Hepatocyte (in vitro differentiated cells): ENCODE measurements around the gene CEACAM21. TPM values are rescaled to one million over a fixed set of nuclear protein-coding genes. Genes with fewer than 3 reads are reported as not detected.

Experiments used
- DNase-seq: peaks from one replicate; pipeline ENCODE4 v3.0.0-alpha.2; 2016; ENCODE audit warnings: low spot score
- H2AFZ ChIP-seq: fragments of 200-600 bp; sonication (generic); 2 replicates; pipeline ENCODE4 v1.6.0; 2016; ENCODE audit warnings: antibody characterized with exemption, mild to moderate bottlenecking
- H3K27ac ChIP-seq: fragments of 200-600 bp; sonication (generic); 2 replicates; pipeline ENCODE4 v1.5.1; 2016; ENCODE audit warnings: mild to moderate bottlenecking
- H3K27me3 ChIP-seq: fragments of 200-600 bp; sonication (generic); 2 replicates; pipeline ENCODE4 v1.6.1; 2016
- H3K36me3 ChIP-seq: fragments of 200-600 bp; sonication (generic); replicated peaks from 2 replicates; pipeline ENCODE4 v1.5.1; 2016; ENCODE audit warnings: low read depth; ENCODE audit not compliant: insufficient read depth
- H3K4me1 ChIP-seq: fragments of 200-600 bp; sonication (generic); 2 replicates; pipeline ENCODE4 v1.5.1; 2016; ENCODE audit warnings: mild to moderate bottlenecking, moderate library complexity; ENCODE audit not compliant: insufficient read depth
- H3K4me2 ChIP-seq: fragments of 200-600 bp; sonication (generic); 2 replicates; pipeline ENCODE4 v1.6.0; 2016
- H3K4me3 ChIP-seq: fragments of 200-600 bp; sonication (generic); 2 replicates; pipeline ENCODE4 v1.5.1; 2016; ENCODE audit warnings: mild to moderate bottlenecking
- H3K79me2 ChIP-seq: fragments of 200-600 bp; sonication (generic); 2 replicates; pipeline ENCODE4 v1.6.0; 2017; ENCODE audit warnings: mild to moderate bottlenecking
- H3K9me2 ChIP-seq: fragments of 200-600 bp; sonication (generic); replicated peaks from 2 replicates; pipeline ENCODE4 v1.6.0; 2017; ENCODE audit warnings: mild to moderate bottlenecking; ENCODE audit not compliant: insufficient read depth
- H3K9me3 ChIP-seq: fragments of 200-600 bp; sonication (generic); 2 replicates; pipeline ENCODE4 v1.5.1; 2016; ENCODE audit warnings: low read depth, mild to moderate bottlenecking
- H4K20me1 ChIP-seq: fragments of 200-600 bp; sonication (generic); 2 replicates; pipeline ENCODE4 v1.6.0; 2016; ENCODE audit warnings: mild to moderate bottlenecking; ENCODE audit not compliant: insufficient read depth, poor library complexity, severe bottlenecking
- CTCF ChIP-seq: fragments of 200-600 bp; sonication (generic); IDR thresholded peaks from 2 replicates; pipeline ENCODE4 v1.5.1; 2016; ENCODE audit warnings: antibody characterized with exemption, mild to moderate bottlenecking; ENCODE audit not compliant: poor library complexity
- EZH2 ChIP-seq: fragments of 200-600 bp; sonication (generic); IDR thresholded peaks from 2 replicates; pipeline ENCODE4 v1.6.1; 2016; ENCODE audit warnings: antibody characterized with exemption, mild to moderate bottlenecking, borderline replicate concordance
- EZH2phosphoT487 ChIP-seq: fragments of 200-600 bp; sonication (generic); IDR thresholded peaks from one replicate; pipeline ENCODE4 v1.6.1; 2018; ENCODE audit warnings: antibody characterized with exemption, mild to moderate bottlenecking, low read depth, moderate library complexity; ENCODE audit not compliant: unreplicated experiment, severe bottlenecking
- WGBS: methylation state at CpG from one replicate; pipeline ENCODE4 v1.1.6; 2016; ENCODE audit warnings: low lambda C conversion rate; ENCODE audit errors: missing lambda C conversion rate; 5-methylcytosine and 5-hydroxymethylcytosine counted together
- polyA plus RNA-seq: library from polyadenylated mRNA; unstranded; fragments of >200 nt; fragmentation: Nextera tagmentation; extraction: Ambion mirVana; gene quantifications from 2 replicates; pipeline ENCODE4 v1.2.1, GENCODE V29; 2016
- total RNA-seq: library from RNA; depleted of rRNA; stranded (reverse); fragments of >200 nt; gene quantifications from 2 replicates; pipeline ENCODE4 v1.2.3, GENCODE V29; 2014

Gene CEACAM21
- total and polyA plus RNA-seq, 2 experiments from 2014 or later, result 0.33 TPM; not detected in 1

DNA sequence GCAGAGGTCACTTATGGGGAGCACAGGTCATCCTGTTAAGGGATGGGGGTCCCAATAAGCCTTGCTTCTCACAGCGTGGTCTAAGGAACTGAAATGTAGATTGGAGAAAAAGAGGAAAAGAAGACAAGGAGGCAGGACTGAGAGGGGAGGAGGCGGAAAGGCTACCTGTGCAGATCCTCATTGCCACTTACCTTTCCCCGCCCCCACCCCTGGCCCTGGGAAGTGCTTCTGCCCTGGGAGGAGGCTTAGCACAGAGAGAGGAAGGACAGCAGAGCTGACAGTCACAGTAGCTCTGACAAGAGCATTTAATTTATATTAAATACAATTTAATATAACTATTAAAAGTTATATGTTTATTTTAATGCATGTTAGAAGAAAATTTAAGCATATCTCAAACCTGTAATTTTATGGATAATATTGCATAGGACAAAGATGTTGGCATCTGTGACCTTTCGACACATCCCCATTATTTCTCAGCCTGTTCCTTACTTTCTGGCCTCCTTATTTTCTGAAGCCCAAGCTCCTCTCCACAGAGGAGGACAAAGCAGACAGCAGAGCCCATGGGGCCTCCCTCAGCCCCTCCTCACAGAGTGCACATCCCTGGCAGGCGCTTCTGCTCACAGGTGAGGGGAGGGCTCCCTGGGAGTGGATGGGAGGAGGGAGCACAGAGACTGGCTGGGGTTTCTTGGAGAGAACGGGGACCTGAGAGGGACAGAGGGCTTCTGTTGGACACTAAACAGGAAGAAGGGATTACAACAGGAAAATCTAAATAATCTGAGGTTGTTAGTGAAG, 23.4 kb downstream of the CEACAM21 start:
- no peak for DNase-seq
- 58% methylated on average over 5 of the region's 6 CpGs for WGBS
- no peak overlapping the region for H3K4me2 ChIP-seq
- no peaks in the 10 kb centered on the region for H3K27me3 ChIP-seq
- no peaks in the 10 kb centered on the region for H3K4me1 ChIP-seq
- H3K4me3 ChIP-seq, result no peak overlapping the region
- H2AFZ ChIP-seq, result no peak overlapping the region
- no peaks in the 10 kb centered on the region for H3K9me3 ChIP-seq
- no peaks in the 10 kb centered on the region for H3K36me3 ChIP-seq
- TF ChIP-seq CTCF (no peak), EZH2 (no peak), EZH2phosphoT487 (no peak)
- H3K79me2 ChIP-seq, result no peaks in the 10 kb centered on the region
- H4K20me1 ChIP-seq, result no peaks in the 10 kb centered on the region
- no peak overlapping the region for H3K27ac ChIP-seq
- H3K9me2 ChIP-seq, result no peaks in the 10 kb centered on the region

DNA sequence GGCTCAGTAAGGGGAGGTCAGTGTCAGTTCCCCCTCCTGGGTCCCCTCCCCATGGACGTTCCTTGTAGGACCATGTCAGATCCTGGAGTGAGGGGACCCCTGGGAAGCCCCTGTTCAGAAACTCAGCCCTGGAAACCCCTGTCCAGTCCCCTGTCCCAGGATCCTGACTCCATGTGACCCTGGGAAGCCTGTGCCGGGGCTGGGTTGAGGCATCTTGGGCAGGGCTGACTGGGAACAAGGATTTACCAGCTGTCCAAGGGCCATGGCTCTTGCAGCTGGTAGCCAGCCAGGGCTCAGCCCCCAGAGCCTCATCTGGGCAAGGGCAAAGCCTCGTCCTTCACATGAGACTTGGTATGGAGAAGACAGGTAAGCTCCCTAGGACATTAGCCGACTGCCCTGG, 25.8 kb downstream of the CEACAM21 start:
- Histone ChIP-seq H3K4me2 (no peak overlapping the region), H4K20me1 (no peaks in the 10 kb centered on the region), H3K9me3 (no peaks in the 10 kb centered on the region), H3K36me3 (no peaks in the 10 kb centered on the region), H3K4me3 (no peak overlapping the region), H3K27ac (no peak overlapping the region), H3K27me3 (no peaks in the 10 kb centered on the region), H2AFZ (no peak overlapping the region), H3K79me2 (no peaks in the 10 kb centered on the region), H3K9me2 (no peaks in the 10 kb centered on the region), H3K4me1 (no peaks in the 10 kb centered on the region)
- TF ChIP-seq CTCF, result no peak
- TF ChIP-seq EZH2phosphoT487, result no peak
- TF ChIP-seq EZH2, result no peak
- no peak for DNase-seq
- WGBS, result 59% methylated on average over 4 of the region's 4 CpGs

- Histone ChIP-seq H3K9me2 (no peaks in the 10 kb centered on the region), H3K27ac (no peak overlapping the region), H3K79me2 (no peaks in the 10 kb centered on the region), H3K4me3 (no peak overlapping the region), H3K36me3 (no peaks in the 10 kb centered on the region), H3K4me2 (no peak overlapping the region), H3K9me3 (no peaks in the 10 kb centered on the region), H3K27me3 (no peaks in the 10 kb centered on the region), H2AFZ (no peak overlapping the region), H4K20me1 (no peaks in the 10 kb centered on the region), H3K4me1 (no peaks in the 10 kb centered on the region)
- TF ChIP-seq EZH2phosphoT487 (no peak), CTCF (no peak), EZH2 (no peak)
- WGBS, result 21% methylated on average over 3 of the region's 3 CpGs
- DNase-seq, result no peak
Observed at GRCh38 chr19:41604831-41605230, 28.9 kb downstream of the CEACAM21 start.
